SU-DHL-6 (cell line): ENCODE data around the gene PPP1R27.

Experiments used
- EZH2phosphoT487 ChIP-seq: fragments of 200-600 bp; sonication (generic), shearing (Covaris generic); conservative IDR thresholded peaks from 2 replicates; pipeline ENCODE4 v1.6.1; 2018; ENCODE audit warnings: mild to moderate bottlenecking, antibody characterized with exemption, low read length, moderate library complexity, mixed read lengths
- TF ChIP-seq, protein P1 (sequence below): fragments of 200-600 bp; sonication (generic); IDR thresholded peaks from one replicate; pipeline ENCODE4 v1.5.1; 2017; ENCODE audit warnings: antibody characterized with exemption, mild to moderate bottlenecking, low read length, moderate library complexity; ENCODE audit not compliant: insufficient read depth, poor library complexity, severe bottlenecking

DNA sequence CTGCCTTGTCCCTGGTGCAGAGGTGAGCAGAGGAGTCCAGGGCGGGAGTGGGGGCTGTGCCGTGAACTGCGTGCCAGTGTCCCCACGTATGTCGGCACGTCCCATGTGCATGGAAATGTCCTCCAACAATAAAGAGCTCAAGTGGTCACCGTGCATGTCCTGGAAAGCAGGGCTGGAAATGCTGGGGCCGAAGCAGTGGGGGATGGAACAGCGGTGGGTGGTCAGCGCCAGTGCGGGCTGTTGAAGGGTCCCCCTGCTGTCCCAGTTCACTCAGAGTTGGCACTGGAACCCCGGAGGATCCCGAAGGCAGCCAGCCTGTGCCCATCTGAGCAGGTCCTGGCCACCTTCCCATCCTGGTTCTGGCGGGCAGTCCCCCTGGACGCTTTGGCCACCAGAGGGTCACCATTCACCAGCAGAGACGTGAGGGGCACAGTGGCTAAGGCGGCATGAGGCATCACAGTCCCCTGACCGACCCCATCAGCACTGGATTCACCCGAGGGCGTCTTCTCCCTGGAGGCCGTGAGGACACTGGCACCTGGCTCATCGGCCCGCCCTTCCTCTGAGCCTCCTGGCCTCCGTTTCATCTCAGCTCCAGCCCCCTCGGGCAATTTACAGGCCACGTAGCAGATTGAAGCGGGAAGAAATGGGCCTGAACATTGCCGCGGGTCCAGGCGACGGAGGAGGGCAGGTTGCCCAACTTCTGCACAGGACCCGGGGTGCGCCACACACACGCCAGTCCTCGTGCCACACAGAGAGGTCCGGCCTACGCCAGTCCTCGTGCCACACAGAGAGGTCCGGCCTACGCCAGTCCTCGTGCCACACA lies 20.8 kb downstream of the PPP1R27 start:
- TF ChIP-seq, protein P1, sequence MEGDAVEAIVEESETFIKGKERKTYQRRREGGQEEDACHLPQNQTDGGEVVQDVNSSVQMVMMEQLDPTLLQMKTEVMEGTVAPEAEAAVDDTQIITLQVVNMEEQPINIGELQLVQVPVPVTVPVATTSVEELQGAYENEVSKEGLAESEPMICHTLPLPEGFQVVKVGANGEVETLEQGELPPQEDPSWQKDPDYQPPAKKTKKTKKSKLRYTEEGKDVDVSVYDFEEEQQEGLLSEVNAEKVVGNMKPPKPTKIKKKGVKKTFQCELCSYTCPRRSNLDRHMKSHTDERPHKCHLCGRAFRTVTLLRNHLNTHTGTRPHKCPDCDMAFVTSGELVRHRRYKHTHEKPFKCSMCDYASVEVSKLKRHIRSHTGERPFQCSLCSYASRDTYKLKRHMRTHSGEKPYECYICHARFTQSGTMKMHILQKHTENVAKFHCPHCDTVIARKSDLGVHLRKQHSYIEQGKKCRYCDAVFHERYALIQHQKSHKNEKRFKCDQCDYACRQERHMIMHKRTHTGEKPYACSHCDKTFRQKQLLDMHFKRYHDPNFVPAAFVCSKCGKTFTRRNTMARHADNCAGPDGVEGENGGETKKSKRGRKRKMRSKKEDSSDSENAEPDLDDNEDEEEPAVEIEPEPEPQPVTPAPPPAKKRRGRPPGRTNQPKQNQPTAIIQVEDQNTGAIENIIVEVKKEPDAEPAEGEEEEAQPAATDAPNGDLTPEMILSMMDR = no peak
- TF ChIP-seq EZH2phosphoT487 = no peak
